DND-41 (cell line): Measurements from ENCODE around the gene KCNK16.

Experiments used
- ATAC-seq: fragments of 200-7000 bp; cut with Tn5 transposase; 3 replicates; pipeline ENCODE4 v1.9.1; 2021; ENCODE audit warnings: low read depth; ENCODE audit not compliant: insufficient read depth
- DNase-seq: peaks from one replicate; pipeline ENCODE4 v3.0.0-alpha.2; 2020
- H2AFZ ChIP-seq: 2 replicates; pipeline ENCODE4 v1.6.0; 2012; ENCODE audit warnings: low read depth, low read length
- H3K27ac ChIP-seq: 2 replicates; pipeline ENCODE4 v1.5.1; 2012; ENCODE audit warnings: low read length, inconsistent platforms
- H3K27me3 ChIP-seq: fragments of 200-600 bp; sonication (generic); 2 replicates; pipeline ENCODE4 v1.6.0; 2012; ENCODE audit warnings: low read length, mild to moderate bottlenecking, inconsistent platforms; ENCODE audit not compliant: insufficient read depth, poor library complexity
- H3K36me3 ChIP-seq: 2 replicates; pipeline ENCODE4 v1.5.1; 2012; ENCODE audit warnings: low read length, inconsistent platforms; ENCODE audit not compliant: insufficient read depth
- H3K4me1 ChIP-seq: 2 replicates; pipeline ENCODE4 v1.5.1; 2012; ENCODE audit warnings: mild to moderate bottlenecking, low read length; ENCODE audit not compliant: insufficient read depth
- H3K4me2 ChIP-seq: 2 replicates; pipeline ENCODE4 v1.6.0; 2012; ENCODE audit warnings: mild to moderate bottlenecking, moderate library complexity, low read length, inconsistent platforms; ENCODE audit not compliant: insufficient read depth
- H3K4me3 ChIP-seq, 2 experiments: fragments of 200-600 bp in 1 of 2; shearing (Covaris generic) in 1 of 2; 2 replicates each; pipeline ENCODE4 v1.5.1; 2012 to 2016; ENCODE audit warnings: inconsistent platforms in 2 of 2, low read length in 2 of 2, mild to moderate bottlenecking in 2 of 2, low read depth in 1 of 2, moderate library complexity in 1 of 2
- H3K79me2 ChIP-seq: 2 replicates; pipeline ENCODE4 v1.6.0; 2012; ENCODE audit warnings: low read length, inconsistent platforms; ENCODE audit not compliant: insufficient read depth
- H3K9ac ChIP-seq: 2 replicates; pipeline ENCODE4 v1.6.0; 2012; ENCODE audit warnings: low read depth, mild to moderate bottlenecking, inconsistent platforms, low read length, moderate library complexity
- H3K9me3 ChIP-seq: 2 replicates; pipeline ENCODE4 v1.5.1; 2012; ENCODE audit warnings: low read length, moderate library complexity, mild to moderate bottlenecking, inconsistent platforms; ENCODE audit not compliant: insufficient read depth, severe bottlenecking
- H4K20me1 ChIP-seq: 2 replicates; pipeline ENCODE4 v1.6.0; 2012; ENCODE audit warnings: low read length; ENCODE audit not compliant: insufficient read depth
- EZH2 ChIP-seq: IDR thresholded peaks from 3 replicates; pipeline ENCODE4 v1.6.1; 2012; ENCODE audit warnings: borderline replicate concordance, low read depth, mild to moderate bottlenecking, moderate library complexity, low read length, inconsistent platforms; ENCODE audit not compliant: severe bottlenecking
- TF ChIP-seq, protein P1 (sequence below): IDR thresholded peaks from 2 replicates; pipeline ENCODE4 v1.5.1; 2012; ENCODE audit warnings: borderline replicate concordance, low read length, moderate library complexity, mild to moderate bottlenecking; ENCODE audit not compliant: poor library complexity, severe bottlenecking; ENCODE audit errors: extremely low read depth

Gene KCNK16

DNA sequence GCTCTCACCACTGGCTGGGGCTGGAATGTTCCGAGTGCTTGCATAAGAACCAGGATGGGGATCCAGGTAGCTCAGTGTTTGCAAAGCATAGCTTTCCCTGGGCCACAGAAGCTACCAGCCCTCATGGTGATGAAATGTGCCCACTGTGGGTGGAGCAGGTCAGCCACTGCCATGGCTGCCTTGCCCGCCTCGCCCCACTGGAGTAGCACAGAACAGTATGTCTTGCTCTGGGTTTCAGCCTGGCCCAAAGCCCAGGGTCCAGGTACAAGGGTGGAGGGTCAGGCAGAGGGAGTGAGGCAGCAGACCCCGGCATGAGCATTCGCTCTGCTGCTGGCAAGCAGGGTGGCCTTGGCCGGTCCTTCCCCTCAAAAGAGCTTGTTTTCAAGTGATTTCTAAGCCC is 43.0 kb downstream of the KCNK16 start:
- no peak overlapping the region for H3K4me3 ChIP-seq
- H3K79me2 ChIP-seq: no peaks in the 10 kb centered on the region
- H3K9ac ChIP-seq: no peak overlapping the region
- no peak overlapping the region for H2AFZ ChIP-seq
- H3K27me3 ChIP-seq: peaks cover 3% of the 10 kb centered on the region
- no peaks in the 10 kb centered on the region for H3K4me1 ChIP-seq
- H3K4me2 ChIP-seq: no peak overlapping the region
- no peak overlapping the region for H3K27ac ChIP-seq
- TF ChIP-seq, protein P1, sequence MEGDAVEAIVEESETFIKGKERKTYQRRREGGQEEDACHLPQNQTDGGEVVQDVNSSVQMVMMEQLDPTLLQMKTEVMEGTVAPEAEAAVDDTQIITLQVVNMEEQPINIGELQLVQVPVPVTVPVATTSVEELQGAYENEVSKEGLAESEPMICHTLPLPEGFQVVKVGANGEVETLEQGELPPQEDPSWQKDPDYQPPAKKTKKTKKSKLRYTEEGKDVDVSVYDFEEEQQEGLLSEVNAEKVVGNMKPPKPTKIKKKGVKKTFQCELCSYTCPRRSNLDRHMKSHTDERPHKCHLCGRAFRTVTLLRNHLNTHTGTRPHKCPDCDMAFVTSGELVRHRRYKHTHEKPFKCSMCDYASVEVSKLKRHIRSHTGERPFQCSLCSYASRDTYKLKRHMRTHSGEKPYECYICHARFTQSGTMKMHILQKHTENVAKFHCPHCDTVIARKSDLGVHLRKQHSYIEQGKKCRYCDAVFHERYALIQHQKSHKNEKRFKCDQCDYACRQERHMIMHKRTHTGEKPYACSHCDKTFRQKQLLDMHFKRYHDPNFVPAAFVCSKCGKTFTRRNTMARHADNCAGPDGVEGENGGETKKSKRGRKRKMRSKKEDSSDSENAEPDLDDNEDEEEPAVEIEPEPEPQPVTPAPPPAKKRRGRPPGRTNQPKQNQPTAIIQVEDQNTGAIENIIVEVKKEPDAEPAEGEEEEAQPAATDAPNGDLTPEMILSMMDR: no peak
- TF ChIP-seq EZH2: no peak
- ATAC-seq (no peak), DNase-seq (no peak)
- H4K20me1 ChIP-seq: no peaks in the 10 kb centered on the region; the same call in 1 of the 2 replicates
- no peaks in the 10 kb centered on the region for H3K36me3 ChIP-seq
- no peaks in the 10 kb centered on the region for H3K9me3 ChIP-seq

DNA sequence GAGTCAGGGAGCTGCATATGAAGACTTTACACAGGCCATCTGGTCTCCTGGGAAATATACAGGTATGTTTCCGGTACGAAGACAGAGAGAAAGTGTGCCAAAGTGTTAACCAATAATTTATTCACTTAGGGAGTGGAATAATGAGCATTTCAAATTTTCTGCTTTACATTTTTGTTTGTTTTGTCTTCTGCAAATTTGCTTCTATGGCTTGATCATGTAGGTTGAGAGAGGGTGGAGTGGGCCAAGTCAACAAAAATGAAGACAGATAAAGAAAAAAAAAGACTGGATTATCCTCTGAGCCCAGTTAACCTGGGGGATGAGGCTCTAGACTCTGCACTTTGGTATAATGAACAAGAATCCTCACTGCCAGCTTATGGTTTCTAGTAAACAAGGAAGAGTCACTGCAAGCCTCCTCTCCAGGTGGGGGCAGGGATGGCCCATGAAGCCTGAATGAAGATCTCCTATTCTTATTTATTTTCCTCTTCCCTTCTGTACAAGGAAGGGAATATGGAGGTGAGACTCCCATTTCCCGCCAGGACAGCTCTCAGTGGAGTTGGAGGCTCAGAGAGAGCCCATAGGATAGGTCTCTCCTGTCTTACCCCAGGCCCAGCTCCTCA is 46.0 kb downstream of the KCNK16 start:
- Histone ChIP-seq H3K9me3 (no peaks in the 10 kb centered on the region), H3K79me2 (no peaks in the 10 kb centered on the region), H3K4me1 (no peaks in the 10 kb centered on the region), H3K4me2 (no peak overlapping the region), H3K36me3 (no peaks in the 10 kb centered on the region), H2AFZ (no peak overlapping the region), H4K20me1 (no peaks in the 10 kb centered on the region; the same call in 1 of the 2 replicates), H3K27ac (no peak overlapping the region), H3K4me3 (no peak overlapping the region), H3K27me3 (peaks cover 3% of the 10 kb centered on the region), H3K9ac (no peak overlapping the region)
- no peak for ATAC-seq
- TF ChIP-seq EZH2: no peak
- TF ChIP-seq, protein P1: no peak
- no peak for DNase-seq

GRCh38 chr6:39274903-39275302 is 47.6 kb downstream of the KCNK16 start:
- Histone ChIP-seq H3K4me3 (no peak overlapping the region), H4K20me1 (no peaks in the 10 kb centered on the region), H3K9me3 (no peaks in the 10 kb centered on the region), H3K36me3 (no peaks in the 10 kb centered on the region), H3K4me1 (no peaks in the 10 kb centered on the region), H2AFZ (no peak overlapping the region), H3K4me2 (no peak overlapping the region), H3K27ac (no peak overlapping the region), H3K9ac (no peak overlapping the region), H3K79me2 (no peaks in the 10 kb centered on the region), H3K27me3 (peaks cover 3% of the 10 kb centered on the region)
- no peak for ATAC-seq
- no peak for TF ChIP-seq EZH2
- TF ChIP-seq, protein P1: no peak
- no peak for DNase-seq
